Lower lobe of right lung (tissue), 2 donors: ENCODE measurements around the gene ST14. TPM values are rescaled to one million over a fixed set of nuclear protein-coding genes. Genes with fewer than 3 reads are reported as not detected.

Experiments used
- ATAC-seq, 2 donors: fragments of 200-7000 bp; cut with Tn5 transposase; one replicate each; pipeline ENCODE4 v1.9.1; 2020 to 2022; ENCODE audit warnings: mild to moderate bottlenecking in 2 of 2, moderate library complexity in 2 of 2
- DNase-seq: peaks from one replicate; pipeline ENCODE4 v3.0.0-alpha.2; 2020
- H3K27ac ChIP-seq: fragments of 200-600 bp; one replicate; pipeline ENCODE4 v1.8.0; 2022
- H3K27me3 ChIP-seq: fragments of 200-600 bp; one replicate; pipeline ENCODE4 v1.8.0; 2022; ENCODE audit warnings: low read depth
- H3K36me3 ChIP-seq: fragments of 200-600 bp; one replicate; pipeline ENCODE4 v1.8.0; 2022; ENCODE audit warnings: mild to moderate bottlenecking
- H3K4me1 ChIP-seq: fragments of 200-600 bp; one replicate; pipeline ENCODE4 v1.8.0; 2022
- H3K4me3 ChIP-seq: fragments of 200-600 bp; one replicate; pipeline ENCODE4 v1.8.0; 2022; ENCODE audit warnings: mild to moderate bottlenecking
- H3K9me3 ChIP-seq: fragments of 200-600 bp; one replicate; pipeline ENCODE4 v1.8.0; 2022
- CTCF ChIP-seq: fragments of 200-600 bp; IDR thresholded peaks from one replicate; pipeline ENCODE4 v1.8.0; 2022; ENCODE audit warnings: antibody characterized with exemption, mild to moderate bottlenecking
- intact Hi-C: fragments of 100-400 bp; cut with DNase I; formaldehyde crosslinking; loops from one replicate; pipeline ENCODE4 v1.11.0; 2022
- total RNA-seq: library from RNA; stranded (reverse); fragmentation: NEBNext Ultra II Directional; extraction: Animal tissue kit (Norgen Biotek cat#: 25700); gene quantifications from one replicate; pipeline ENCODE4 v1.2.1, GENCODE V29; 2021
- donor health status: DM: no; HTN: yes; CAD: no; lungs with severe emphysema.

Gene ST14
- total RNA-seq, 1 donor from 2014 or later = 61.1 TPM

- TF ChIP-seq CTCF = no peak
- intact Hi-C loops = no loop called here
Observed at GRCh38 chr11:130115218-130115617, 44.4 kb upstream of the ST14 start.

GRCh38 chr11:130118165-130118564 is 41.4 kb upstream of the ST14 start:
- Histone ChIP-seq H3K27me3 (no peaks in the 10 kb centered on the region), H3K4me3 (no peak overlapping the region), H3K9me3 (no peaks in the 10 kb centered on the region), H3K27ac (no peak overlapping the region), H3K4me1 (peaks cover 45% of the 10 kb centered on the region), H3K36me3 (peaks cover 28% of the 10 kb centered on the region)
- TF ChIP-seq CTCF = no peak
- ATAC-seq (no peak), DNase-seq (no peak)
- intact Hi-C loops = no loop called here

More at GRCh38 chr11:130115218-130115617, 44.4 kb upstream of the ST14 start:
- H3K4me3 ChIP-seq = no peak overlapping the region
- H3K27me3 ChIP-seq = no peaks in the 10 kb centered on the region
- H3K4me1 ChIP-seq = peaks cover 21% of the 10 kb centered on the region
- DNase-seq (no peak), ATAC-seq (peak in 1 of 2 donors; percentile 45)
- no peak overlapping the region for H3K27ac ChIP-seq
- peaks cover 41% of the 10 kb centered on the region for H3K36me3 ChIP-seq
- no peaks in the 10 kb centered on the region for H3K9me3 ChIP-seq

- Histone ChIP-seq H3K27me3 (no peaks in the 10 kb centered on the region), H3K4me3 (no peak overlapping the region), H3K27ac (no peak overlapping the region), H3K4me1 (peaks cover 52% of the 10 kb centered on the region), H3K36me3 (peaks cover 31% of the 10 kb centered on the region), H3K9me3 (no peaks in the 10 kb centered on the region)
- intact Hi-C loops = no loop called here
- no peak for ATAC-seq
- no peak for TF ChIP-seq CTCF
- DNase-seq = no peak
Observed at GRCh38 chr11:130118636-130119387, 40.8 kb upstream of the ST14 start.

- peaks cover 58% of the 10 kb centered on the region for H3K4me1 ChIP-seq
- no peak overlapping the region for H3K27ac ChIP-seq
- DNase-seq = no peak
- H3K9me3 ChIP-seq = no peaks in the 10 kb centered on the region
- intact Hi-C loops = loop anchor here (10.0 kb wide), 1 partner anchor 45 kb away; no protein-coding TSS in a partner anchor
- H3K4me3 ChIP-seq = no peak overlapping the region
- H3K36me3 ChIP-seq = peaks cover 37% of the 10 kb centered on the region
- H3K27me3 ChIP-seq = no peaks in the 10 kb centered on the region
- ATAC-seq = no peak
- no peak for TF ChIP-seq CTCF
Observed at GRCh38 chr11:130120045-130120444, 39.5 kb upstream of the ST14 start.

- Histone ChIP-seq H3K9me3 (no peaks in the 10 kb centered on the region), H3K4me1 (peaks cover 66% of the 10 kb centered on the region), H3K36me3 (peaks cover 52% of the 10 kb centered on the region), H3K27me3 (no peaks in the 10 kb centered on the region), H3K27ac (peak overlapping the region; percentile 6), H3K4me3 (no peak overlapping the region)
- intact Hi-C loops = loop anchor here (10.0 kb wide), 1 partner anchor 47 kb away; no protein-coding TSS in a partner anchor
- TF ChIP-seq CTCF = no peak
- ATAC-seq (no peak), DNase-seq (no peak)
Observed at GRCh38 chr11:130121445-130121978, 38.1 kb upstream of the ST14 start.
